ENCODE measurements around the gene SYNM. TPM values are rescaled to one million over a fixed set of nuclear protein-coding genes. Genes with fewer than 3 reads are reported as not detected.

Gene SYNM
- total and polyA plus RNA-seq, 2 experiments from 2014 or later: 0.74 to 3.5 TPM

- H3K4me1 ChIP-seq (ENCODE audit: insufficient read depth): peaks cover 36% of the 10 kb centered on the region
- Mint-ChIP-seq H3K27ac (no peak overlapping the region), H3K9me3 (no peaks in the 10 kb centered on the region), H3K4me3 (no peak overlapping the region), H3K4me1 (peaks cover 54% of the 10 kb centered on the region), H3K27me3 (ENCODE audit: insufficient read depth, low read depth, poor library complexity) (no peaks in the 10 kb centered on the region), H3K36me3 (ENCODE audit: low read depth) (peaks cover 16% of the 10 kb centered on the region)
- H2AFZ ChIP-seq: no peak overlapping the region
- no peak overlapping the region for H3K4me2 ChIP-seq
- DNase-seq (ENCODE audit: low spot score) (no peak), ATAC-seq (no peak)
- no peaks in the 10 kb centered on the region for H3K36me3 ChIP-seq (ENCODE audit: insufficient read depth)
- 0 out of 2 replicates have a peak, but pooled peaks cover 3% of the 10 kb centered on the region for H4K20me1 ChIP-seq (replicated peaks; ENCODE audit: insufficient read depth)
- H3K79me2 ChIP-seq (replicated peaks; ENCODE audit: insufficient read depth): no peaks in the 10 kb centered on the region
- H3K4me3 ChIP-seq: no peak overlapping the region
- no peaks in the 10 kb centered on the region for H3K27me3 ChIP-seq (ENCODE audit: insufficient read depth)
- H3K27ac ChIP-seq (ENCODE audit: low read depth): no peak overlapping the region
- no peaks in the 10 kb centered on the region for H3F3A ChIP-seq (replicated peaks; ENCODE audit: low read depth)
- H3K9me2 ChIP-seq (ENCODE audit: insufficient read depth): no peaks in the 10 kb centered on the region
- TF ChIP-seq CTCF (conservative IDR thresholded peaks at IDR 0.05; ENCODE audit: low read depth in 2 of 2): no peak
- TF ChIP-seq ZNF114 (CRISPR knock-in tag; IDR thresholded peaks at IDR 0.05): no peak
- no peak for TF ChIP-seq EZH2phosphoT487 (IDR thresholded peaks at IDR 0.05; ENCODE audit: unreplicated experiment)
- TF ChIP-seq EZH2 (IDR thresholded peaks at IDR 0.05; ENCODE audit: low read depth, unreplicated experiment): no peak
- no peak for TF ChIP-seq POLR2AphosphoS5 (IDR thresholded peaks at IDR 0.05; ENCODE audit: low read depth)
- no peak for TF ChIP-seq ZNF462 (CRISPR knock-in tag; IDR thresholded peaks at IDR 0.05)
- no peak for TF ChIP-seq CREB1 (CRISPR knock-in tag; IDR thresholded peaks at IDR 0.05; ENCODE audit: low read depth)
- no peak for TF ChIP-seq ETS1 (IDR thresholded peaks at IDR 0.05)
- TF ChIP-seq JUNB (IDR thresholded peaks at IDR 0.05; ENCODE audit: unreplicated experiment): no peak
- TF ChIP-seq STAT1 (IDR thresholded peaks at IDR 0.05; ENCODE audit: unreplicated experiment): no peak
- TF ChIP-seq ZNF331 (CRISPR knock-in tag; IDR thresholded peaks at IDR 0.05; ENCODE audit: low read depth): no peak
These were observed 35.7 kb downstream of the SYNM start for GRCh38 chr15:99140590-99140989.
